HG03571 (cell line): Measurements from ENCODE around the gene CXCL9.
"Not testable (repeated sequence)": the region's sequence is repeated elsewhere in the genome, so short reads cannot be mapped to it uniquely, and the experiment has no call there.

ENCODE experiments used
- ATAC-seq: cut with Tn5 transposase; IDR thresholded peaks from one replicate; pipeline ENCODE4 v1.9.1; 2021; ENCODE audit not compliant: unreplicated experiment

Gene CXCL9

GRCh38 chr4:75962072-75962471 lies 45.2 kb downstream of the CXCL9 start:
- not testable (repeated sequence) for ATAC-seq

- ATAC-seq = not testable (repeated sequence)
Observed at GRCh38 chr4:75958546-75958945, 48.8 kb downstream of the CXCL9 start.

- not testable (repeated sequence) for ATAC-seq
Observed at GRCh38 chr4:75954811-75955210, 52.5 kb downstream of the CXCL9 start.

GRCh38 chr4:75953509-75953908 lies 53.8 kb downstream of the CXCL9 start:
- ATAC-seq = no peak
